Pons (tissue), 1 donor: ENCODE results near the gene FAM78B.

Source experiments
- DNase-seq: peaks from one replicate; pipeline ENCODE4 v3.0.0-alpha.2; 2016; ENCODE audit warnings: low spot score

Gene FAM78B

DNA sequence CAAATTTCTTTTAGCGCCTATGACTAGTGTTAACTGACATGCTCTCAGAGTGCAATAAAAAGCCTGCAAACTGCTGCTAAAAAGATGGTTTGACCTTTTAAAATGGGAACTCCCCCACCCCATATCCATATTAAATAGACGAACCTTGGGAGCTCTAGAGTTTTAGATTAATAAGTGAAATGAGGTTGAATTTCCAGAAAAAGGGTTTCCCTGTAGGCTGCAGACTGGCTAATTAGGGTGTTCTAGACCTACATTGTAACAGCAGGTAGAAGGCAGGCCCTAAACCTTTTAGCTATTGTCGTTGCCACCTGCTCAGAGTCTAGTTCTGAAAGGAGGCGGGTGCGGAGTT lies 2.2 kb downstream of the FAM78B start:
- no peak for DNase-seq

DNA sequence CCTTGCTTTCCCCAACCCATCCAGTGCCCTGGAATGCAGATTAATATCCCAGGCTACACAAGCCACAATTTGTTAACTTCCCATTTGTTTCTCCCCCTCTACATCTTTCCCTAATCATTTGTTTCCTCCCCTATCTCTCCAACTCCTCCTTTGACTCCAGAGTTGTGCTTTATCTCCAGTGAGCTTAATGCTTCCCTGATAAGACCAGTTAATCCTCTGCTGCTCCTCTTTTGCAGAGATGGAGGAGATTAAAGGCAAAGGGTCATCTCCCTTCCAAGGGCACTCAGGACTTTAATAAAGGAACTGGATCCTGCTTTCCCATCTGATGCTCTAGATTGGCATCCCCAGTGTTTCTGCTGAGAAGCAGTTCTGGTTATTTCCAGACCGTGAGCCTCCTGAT lies 7.1 kb downstream of the FAM78B start:
- no peak for DNase-seq

DNA sequence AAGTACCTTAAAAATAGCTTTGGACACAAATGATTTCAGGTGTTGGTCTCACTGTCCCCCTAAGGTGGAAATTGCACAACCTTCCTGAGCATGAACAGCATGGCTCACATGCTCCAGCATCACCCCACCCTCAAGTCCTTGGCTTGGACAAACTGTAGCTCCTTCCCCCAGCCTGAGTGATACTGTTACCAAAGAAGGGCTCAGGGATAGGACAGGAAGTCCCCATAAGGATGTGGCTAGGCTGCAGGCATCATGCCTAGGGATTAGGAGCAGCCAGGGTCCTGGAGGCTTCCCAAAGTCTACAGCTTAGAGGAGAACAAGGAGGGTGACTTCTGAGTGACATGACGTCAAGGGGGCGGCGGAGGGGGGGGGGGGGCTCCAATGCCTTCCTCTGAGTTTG lies 10.1 kb downstream of the FAM78B start:
- DNase-seq, result no peak

DNA sequence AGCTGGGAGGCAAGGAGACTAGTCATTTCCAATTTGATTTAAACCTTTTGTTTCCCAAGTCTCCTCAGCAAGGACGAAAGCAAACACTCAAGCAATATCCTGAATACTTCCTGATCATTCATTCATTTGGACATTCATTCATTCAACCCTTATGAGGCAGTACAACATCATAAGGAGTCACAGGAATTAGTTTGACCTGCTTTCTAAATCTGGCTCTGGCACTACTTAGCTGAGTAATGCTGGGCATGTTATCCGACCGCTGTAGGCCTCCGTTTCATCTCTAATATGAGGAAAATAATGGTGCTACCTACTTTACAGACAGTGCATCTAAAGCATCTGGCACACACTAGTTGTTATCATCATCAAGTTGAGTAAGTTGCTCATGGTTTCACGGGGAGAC lies 11.7 kb downstream of the FAM78B start:
- no peak for DNase-seq

DNA sequence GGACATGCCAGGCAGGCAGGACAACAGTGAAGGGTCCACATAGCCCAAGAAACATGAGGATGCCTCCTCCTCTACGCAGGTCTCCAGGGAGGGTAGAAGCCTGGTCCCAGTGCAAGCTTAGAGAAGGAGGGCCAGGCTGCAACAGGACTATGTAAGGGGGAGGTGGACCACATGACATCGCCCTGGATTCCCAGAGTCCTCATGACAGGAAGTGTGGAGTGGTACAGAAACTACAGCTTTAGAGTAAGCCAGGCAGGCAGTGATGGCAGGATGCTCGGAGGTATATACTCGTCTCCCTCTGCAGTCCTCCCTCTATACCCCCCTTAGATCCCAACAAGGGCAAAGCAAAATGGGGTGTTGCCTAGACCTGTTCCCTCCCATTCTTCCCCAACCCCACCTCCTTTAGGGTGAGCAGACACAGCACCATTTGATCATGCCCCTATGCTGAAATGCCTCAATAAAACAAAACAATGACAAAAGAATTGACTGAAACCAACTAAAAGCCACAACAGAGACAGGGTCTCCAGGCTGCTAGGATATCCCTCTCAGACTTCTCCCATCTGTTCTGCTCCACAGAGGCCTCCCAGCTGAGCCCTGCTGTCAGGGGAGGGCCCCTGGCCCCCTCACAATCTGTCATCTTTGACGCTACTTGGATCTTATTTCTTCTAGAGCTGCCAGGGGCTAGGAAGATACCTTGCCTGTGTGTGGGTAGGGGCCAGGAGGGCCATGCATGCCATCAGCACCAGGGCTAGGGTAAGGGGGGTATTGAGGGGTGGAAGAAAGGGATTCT lies 13.1 kb downstream of the FAM78B start:
- no peak for DNase-seq

DNA sequence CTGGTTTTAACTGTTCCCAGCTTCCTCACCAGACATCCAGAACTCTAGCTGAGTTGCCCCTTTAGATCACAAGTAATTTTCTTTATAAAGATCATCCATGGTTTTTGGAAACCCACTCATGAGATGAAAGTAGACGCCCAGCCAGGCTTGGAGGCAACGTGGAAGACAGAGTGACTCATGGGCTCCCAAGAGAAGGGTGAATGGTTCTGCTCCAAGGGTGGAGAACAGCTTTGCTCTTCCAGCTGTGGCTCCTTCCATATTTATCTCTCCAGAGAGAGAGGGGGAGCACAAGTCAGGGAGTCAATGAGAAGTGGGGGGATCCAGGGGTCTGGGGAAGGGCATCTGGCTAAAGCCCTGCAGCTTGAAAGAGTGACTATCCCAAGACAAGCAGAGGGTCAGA lies 13.8 kb downstream of the FAM78B start:
- no peak for DNase-seq

DNA sequence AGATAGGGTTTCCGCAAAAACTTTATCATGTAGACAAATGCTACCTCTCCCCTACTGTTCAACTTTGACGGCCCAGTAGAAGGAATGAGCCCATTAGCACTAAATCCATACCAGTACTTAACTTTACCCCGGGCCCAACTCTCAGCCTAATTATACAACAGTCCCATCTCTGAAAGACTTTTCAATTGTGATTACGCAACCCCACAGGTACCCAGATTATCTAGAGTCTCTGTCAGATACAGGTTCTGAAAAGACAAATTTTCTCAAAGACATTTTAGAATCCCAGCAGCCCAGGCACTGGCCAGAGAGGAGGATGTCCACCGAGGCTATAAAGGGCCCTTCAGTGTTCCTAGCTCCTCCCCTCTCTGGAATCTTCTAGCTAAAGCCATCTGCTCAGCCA lies 15.0 kb downstream of the FAM78B start:
- no peak for DNase-seq

DNA sequence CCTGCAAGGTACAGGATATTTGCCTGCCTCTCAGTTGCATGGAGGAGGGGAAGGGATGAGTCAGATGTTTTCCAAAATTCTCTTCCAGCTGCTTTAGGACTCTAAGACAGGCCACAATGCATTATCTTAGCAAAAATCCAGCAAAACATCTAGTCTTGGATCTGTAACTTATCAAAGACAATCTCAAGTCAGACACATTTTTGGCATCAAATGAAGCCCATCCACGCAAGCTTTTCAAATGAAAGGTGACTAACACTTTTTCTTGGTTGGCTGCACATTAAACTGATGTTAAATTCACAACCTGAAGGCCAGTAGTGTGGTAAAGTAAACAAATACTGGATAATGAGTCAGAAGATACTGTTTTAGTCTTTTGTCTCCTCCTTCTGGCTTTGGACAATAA lies 21.3 kb downstream of the FAM78B start:
- no peak for DNase-seq

DNA sequence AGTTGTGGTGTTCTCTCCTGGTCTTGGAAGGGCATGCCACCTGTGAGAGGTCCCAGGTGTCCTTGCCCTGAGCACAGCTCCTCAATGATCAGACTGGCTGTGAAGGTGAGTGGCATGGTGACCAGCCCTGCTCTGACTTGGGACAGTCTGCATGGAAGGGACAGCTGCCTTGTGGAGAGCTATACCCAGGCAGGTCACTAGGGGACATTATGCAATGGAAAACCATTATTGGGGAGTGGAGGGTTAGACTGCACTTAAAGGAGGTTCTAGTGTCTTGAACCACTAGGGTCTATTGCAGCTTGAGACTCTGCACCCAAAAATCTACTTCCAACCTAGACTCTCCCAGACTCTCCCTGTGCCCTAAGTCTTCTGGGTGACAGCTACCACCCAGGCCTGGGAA lies 24.8 kb downstream of the FAM78B start:
- DNase-seq, result no peak

DNA sequence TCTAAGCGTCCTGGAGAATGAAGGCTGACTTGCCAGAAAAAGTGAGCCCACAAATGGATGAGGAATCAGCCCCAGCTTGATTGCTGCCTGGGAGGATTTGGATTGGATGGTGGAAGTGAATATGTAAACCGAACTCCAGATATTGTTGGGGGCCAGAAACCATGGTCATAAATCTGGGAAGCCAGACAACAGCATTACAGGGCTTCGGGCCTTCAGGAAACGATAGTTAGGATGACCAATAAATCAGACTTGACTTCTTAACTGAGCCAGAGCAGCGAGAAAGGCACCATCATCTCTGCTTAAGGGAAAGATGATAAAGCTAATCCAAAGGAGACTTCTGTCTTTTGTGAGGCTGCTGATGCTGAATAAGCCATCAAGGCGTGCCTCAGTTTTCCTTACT lies 26.6 kb downstream of the FAM78B start:
- no peak for DNase-seq

DNA sequence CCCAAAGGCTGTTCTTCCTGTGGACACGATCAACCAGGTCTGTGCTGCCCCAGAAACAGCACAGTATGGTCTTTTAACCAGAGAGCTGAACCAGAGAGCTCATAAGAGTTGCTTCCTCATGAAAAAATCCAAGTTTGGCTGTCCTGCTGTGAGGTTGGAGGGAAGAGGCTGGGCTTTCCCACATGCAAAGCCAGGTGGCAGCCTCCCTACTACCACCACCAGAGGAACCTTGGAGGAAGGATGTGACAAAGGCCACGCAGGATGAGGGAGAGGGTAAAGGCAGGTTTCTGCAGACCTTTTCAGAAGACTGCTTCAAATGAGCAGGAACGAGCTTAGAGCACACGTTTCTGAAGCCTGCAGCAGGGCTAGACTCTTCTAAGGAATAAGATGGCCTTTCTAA lies 27.1 kb downstream of the FAM78B start:
- DNase-seq, result no peak

DNA sequence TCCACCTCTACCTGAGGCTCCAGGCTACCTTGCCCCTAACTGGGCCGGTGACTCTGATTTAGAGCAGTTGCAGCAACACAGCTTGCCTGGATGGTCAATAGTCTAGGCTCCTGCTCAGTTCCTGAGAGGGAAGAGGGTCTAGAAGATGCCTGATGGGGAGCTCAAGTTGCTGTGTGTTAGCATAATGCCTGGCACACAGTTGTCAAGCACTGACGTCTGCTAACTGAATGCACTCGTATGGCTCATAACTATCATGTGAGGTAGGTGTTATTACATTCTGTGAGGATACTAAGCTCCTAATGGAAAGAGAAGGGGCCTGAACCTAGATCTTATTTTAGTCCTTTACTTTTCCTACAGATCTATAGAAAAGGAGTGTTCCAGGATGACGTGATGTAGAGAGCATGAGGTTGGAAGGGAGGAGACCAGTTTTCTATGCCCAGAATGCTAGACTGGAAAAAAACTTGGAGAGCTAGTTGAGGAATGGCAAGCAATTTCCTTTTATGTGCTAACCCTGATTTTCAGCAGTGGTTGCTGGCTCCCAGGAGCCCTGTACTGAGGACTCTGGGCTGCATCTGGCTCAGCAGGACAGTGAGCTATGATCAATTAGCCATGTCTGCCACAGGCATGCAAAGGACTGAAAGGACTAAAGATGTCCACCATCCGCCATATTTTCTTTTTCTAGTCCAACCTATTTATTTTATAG lies 30.0 kb downstream of the FAM78B start:
- no peak for DNase-seq

DNA sequence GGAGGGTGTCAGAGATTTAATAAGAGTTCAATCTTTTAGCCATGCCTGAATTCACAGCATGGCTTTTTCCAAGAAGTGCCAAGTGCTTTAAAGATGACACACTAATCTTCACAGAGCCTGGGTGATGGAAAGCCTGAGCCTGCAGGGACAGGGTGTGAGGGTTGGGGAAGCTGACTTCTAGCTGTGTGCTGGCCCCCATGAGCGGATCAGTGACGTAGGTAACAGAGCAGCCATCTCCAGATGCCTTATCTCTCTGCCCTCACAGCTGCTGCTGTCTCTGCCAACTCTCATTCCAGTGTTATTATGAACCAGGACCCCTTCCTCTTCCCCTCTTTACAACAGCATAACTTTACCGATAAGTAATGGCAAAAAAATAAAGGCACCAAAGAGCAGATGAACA lies 30.6 kb downstream of the FAM78B start:
- DNase-seq, result no peak

DNA sequence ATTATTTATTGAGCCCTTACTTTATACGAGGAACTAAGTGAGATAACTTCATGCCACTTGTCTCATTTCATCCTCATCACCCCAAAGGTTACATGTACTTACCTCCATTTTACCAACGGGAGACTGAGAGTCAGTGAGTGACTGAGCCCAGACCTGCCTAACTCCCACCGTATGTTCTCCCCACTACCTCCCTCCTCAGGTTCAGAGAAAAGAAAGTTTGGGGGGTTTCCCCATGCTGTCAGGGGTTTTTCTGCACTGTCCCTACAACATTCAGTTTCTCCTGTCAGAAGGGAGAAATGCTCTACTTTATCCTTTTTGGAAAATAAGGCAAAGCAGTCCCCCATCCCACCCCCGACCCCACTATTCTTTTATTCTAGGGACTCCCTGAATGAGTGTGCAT lies 32.9 kb downstream of the FAM78B start:
- DNase-seq, result no peak

DNA sequence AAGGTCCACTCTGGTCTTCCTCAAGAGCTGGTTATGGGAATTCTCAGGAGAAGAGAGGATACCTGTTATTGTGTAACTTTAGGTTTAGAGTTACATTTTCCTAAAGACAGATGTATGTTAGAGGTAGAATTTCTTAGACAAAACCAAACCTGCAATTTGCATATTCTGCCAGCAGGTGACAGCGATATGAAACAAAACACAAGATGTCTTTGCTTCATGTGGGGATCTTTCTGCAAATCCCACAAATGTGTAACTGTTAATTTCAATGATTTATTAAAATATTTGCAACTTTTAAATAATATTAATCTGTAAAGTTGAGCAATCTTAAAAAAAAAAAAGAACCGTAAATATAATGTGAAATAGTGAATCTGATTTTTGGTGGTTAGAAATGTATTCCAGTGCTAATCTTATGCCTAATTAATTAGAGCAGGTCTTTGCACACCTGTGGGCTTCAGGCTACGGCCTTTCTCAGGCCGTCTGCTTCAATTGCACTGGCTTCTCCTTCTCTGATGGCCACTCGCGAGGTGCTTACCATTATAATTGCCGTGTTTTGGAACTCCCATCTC lies 33.4 kb downstream of the FAM78B start:
- DNase-seq, result no peak

DNA sequence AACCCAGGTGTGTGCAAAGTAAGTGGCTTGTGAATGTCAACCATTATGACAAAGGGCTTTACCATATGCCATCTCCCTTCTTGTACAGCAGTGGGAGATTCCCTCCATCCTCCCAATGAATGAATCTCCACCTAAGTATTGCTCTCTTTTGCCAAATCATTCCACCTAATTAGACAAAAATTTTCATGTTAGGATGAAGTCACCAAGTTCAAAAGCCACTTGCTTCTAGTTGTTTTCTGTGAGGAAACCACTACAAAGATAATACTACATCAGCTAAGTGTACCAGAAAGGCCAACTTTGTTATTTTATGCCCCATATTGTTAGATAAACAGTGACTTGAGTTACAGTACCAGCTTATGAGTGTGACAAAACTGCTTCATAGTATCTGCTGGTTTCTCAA lies 34.3 kb downstream of the FAM78B start:
- no peak for DNase-seq

DNA sequence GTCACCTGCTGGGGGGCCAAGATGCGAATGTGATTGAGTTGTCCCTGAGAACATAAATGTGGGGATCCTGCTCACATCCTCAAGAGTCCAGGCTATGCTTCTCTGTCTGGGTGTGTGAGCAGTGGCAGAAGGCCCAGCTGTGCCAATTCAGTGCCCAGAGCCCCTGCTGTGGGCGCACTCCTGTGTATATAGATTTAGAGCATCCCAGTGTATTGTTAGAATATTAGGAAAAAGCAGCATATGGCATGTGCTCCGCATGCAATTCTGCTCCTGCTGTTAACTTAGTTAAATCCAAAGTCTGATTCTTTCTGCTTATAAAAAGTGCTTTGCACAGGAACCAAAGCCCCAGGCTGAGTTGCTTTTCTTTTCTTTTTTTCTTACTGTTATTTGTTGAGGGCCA lies 37.8 kb downstream of the FAM78B start:
- no peak for DNase-seq

DNA sequence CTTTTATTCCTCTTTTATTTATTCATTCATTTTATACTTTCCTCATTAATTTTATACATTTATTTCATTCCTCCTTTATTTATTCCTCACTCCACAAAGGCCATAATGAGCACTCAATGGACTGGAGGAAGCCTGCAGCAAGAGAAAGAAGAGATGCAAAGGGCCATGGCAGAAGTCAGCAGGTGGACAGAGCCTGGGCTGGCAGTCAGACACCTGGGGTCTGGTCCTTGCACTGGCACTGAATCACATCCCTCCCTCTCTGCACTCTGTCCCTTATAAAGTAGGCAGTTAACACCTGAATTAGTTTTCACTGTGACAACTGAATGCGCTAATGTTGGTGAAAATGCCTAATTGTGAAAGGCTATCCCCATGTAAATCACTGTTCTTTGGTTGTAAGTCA lies 38.6 kb downstream of the FAM78B start:
- no peak for DNase-seq

DNA sequence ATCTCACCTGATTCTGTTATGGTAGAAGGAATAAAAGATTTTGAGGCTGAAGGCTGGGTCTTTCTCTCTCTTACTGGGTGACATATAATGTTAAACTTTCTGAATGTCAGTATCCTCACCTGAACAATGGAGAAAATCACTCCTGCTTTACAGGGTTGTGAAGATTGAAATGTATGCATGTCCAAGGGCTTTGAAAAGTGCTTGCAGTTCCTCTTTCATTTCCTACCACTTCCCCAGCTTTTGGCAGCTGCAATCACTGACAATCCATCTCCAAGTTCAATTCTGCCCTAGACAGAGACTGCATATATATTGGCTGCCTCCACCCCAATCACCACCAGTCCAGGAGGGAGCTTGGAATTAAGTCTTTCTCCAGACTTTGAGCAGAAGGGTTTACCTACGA lies 39.8 kb downstream of the FAM78B start:
- peak; percentile 11 for DNase-seq

DNA sequence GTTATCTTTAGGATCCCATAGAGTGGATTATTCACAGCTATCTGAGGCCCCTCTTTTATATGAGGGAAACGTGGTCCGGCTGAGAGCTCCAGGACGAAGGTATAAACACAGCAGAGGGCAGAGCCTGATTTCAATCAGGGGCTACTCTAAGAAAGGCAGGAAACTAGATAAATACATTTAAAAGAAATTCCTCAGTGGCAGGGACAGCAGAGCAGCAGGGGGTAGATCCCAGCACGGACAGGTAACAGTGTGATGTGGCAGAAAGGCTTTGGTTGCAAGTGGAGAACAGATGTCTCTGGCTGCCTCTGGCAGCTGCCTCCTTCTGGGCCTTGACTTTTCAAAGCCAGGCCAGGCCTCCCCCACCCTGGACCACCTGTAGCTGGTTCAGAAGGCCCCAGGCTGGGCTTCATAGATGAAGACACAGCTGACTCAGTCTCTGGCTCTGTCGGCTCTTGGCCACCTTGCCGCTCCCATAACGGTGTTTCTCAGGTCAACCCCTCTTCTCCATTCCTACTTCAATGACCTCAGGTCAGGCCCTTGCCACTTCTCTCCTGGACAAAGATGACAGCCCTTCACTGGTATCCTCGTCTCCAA lies 43.8 kb downstream of the FAM78B start:
- DNase-seq, result no peak

DNA sequence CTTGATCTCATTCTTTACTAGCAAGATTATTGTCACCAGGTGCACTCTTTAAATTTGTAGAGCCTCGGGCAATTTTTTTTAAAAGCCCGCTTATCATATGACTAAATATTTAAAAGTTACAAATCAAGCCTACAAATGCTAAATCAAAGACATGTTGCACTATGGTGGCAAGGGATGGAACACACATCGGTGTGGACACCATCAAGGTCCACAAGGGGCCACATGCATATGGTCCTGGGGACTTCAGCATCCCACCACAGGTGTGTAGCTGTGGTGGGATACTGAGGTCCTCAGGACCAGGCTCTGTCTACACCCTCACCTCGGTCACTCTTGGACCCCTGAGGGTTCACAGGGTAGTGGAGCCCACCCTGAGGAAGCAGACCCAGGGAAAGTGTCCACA lies 45.8 kb downstream of the FAM78B start:
- DNase-seq, result no peak

DNA sequence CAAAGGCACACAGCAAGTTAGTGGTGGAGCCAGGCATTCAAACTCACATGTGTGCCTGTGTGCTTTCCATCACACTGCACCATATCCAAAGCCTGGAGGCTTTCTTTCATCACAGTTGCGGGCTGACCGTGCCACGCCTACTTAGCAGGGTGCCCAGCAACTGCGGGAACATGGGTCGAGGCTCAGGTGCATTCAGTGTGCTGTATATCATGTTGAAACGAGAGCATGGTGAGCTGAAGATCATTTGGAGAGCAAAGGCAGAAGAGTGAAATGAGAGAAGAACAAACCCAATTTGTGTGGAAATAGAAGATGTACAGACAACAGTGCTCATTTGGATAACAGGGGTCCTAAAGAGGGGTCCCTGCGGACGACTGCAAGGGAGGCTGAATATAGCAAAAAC lies 46.5 kb downstream of the FAM78B start:
- no peak for DNase-seq

DNA sequence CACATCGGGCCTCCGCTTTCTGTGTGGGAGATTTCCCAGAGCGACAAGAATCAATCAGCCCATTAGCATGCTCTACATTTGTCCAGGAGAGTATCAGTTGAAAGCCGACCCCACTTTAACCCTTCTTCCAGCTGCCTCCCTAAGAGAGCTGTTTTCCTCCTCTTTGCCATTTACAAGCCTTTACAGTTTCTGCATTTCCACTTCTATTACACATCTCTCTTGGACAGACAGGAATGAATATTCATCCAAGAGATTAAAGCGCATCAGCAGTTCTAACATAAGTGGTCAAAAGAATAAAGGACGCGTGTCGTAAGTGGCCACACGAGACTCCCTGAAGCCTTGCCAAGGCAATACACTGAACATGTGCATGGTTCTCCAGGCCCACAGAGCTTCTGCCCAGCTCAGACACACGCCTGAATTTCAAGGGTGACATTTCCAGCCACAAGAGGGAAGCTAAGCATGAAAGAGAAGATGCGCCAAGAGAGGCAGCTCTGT lies 47.3 kb downstream of the FAM78B start:
- no peak for DNase-seq
